GM19351 (cell line): ENCODE data around the gene SLC9A5.
A peak's percentile ranks its signal among the peaks of the same experiment; 100 is the strongest.

Experiments used
- ATAC-seq: cut with Tn5 transposase; IDR thresholded peaks from one replicate; pipeline ENCODE4 v1.9.1; 2021; ENCODE audit warnings: mild to moderate bottlenecking, moderate library complexity; ENCODE audit not compliant: unreplicated experiment

Gene SLC9A5

GRCh38 chr16:67238278-67238575 lies 10.6 kb upstream of the SLC9A5 start:
- ATAC-seq: no peak

GRCh38 chr16:67238806-67239470 lies 9.8 kb upstream of the SLC9A5 start:
- no peak for ATAC-seq

GRCh38 chr16:67240506-67240905 lies 8.3 kb upstream of the SLC9A5 start:
- no peak for ATAC-seq

GRCh38 chr16:67241008-67241900 lies 7.5 kb upstream of the SLC9A5 start:
- ATAC-seq: no peak

- no peak for ATAC-seq
Observed at GRCh38 chr16:67242138-67242730, 6.5 kb upstream of the SLC9A5 start.

- no peak for ATAC-seq
Observed at GRCh38 chr16:67243481-67243880, 5.3 kb upstream of the SLC9A5 start.

- peak; percentile 53 for ATAC-seq
Observed at GRCh38 chr16:67244387-67245185, 4.2 kb upstream of the SLC9A5 start.

GRCh38 chr16:67245186-67245585 lies 3.6 kb upstream of the SLC9A5 start:
- no peak for ATAC-seq

GRCh38 chr16:67245674-67246080 lies 3.1 kb upstream of the SLC9A5 start:
- no peak for ATAC-seq

GRCh38 chr16:67246081-67246755 lies 2.6 kb upstream of the SLC9A5 start:
- ATAC-seq: peak; percentile 26

GRCh38 chr16:67246756-67247191 lies 2.0 kb upstream of the SLC9A5 start:
- ATAC-seq: peak; percentile 13

GRCh38 chr16:67247192-67248072 lies 1.3 kb upstream of the SLC9A5 start, which contains the start of gene FHOD1:
Gene FHOD1, minus strand, starts transcription at chr16:67247481. Its CDS starts 71 bp downstream, at chr16:67247410.
- ATAC-seq: peak; percentile 44

GRCh38 chr16:67248073-67248400 lies 742 bp upstream of the SLC9A5 start:
- no peak for ATAC-seq

GRCh38 chr16:67249178-67250044 lies 632 bp downstream of the SLC9A5 start:
- no peak for ATAC-seq

GRCh38 chr16:67250045-67250327 lies 1.2 kb downstream of the SLC9A5 start:
- no peak for ATAC-seq

GRCh38 chr16:67252609-67253497 lies 4.1 kb downstream of the SLC9A5 start:
- ATAC-seq: no peak

GRCh38 chr16:67254801-67255552 lies 6.2 kb downstream of the SLC9A5 start:
- no peak for ATAC-seq
